ENCODE measurements around the gene MTAP.

DNA sequence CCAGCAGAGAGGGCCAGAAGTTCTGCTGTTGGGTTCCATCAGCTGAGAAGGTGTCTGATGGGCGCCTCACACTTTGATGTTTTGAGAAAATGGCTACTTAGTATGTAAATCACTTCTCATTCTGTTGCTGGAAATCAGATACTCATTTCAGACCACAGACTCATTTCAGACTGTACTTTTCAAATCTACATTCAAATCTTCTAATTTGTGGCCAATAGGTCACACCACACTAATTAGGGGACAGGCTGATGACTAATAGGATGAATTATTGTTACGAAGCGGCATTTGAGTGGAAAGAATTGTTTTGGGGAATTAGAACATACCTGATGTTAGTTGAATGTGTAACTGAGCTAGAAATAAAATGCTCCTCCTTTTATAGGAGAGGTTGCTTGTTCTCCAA, 13.2 kb downstream of the MTAP start:
- no peak for TF ChIP-seq POLR2A (IDR thresholded peaks at IDR 0.05)
- TF ChIP-seq, protein P1, sequence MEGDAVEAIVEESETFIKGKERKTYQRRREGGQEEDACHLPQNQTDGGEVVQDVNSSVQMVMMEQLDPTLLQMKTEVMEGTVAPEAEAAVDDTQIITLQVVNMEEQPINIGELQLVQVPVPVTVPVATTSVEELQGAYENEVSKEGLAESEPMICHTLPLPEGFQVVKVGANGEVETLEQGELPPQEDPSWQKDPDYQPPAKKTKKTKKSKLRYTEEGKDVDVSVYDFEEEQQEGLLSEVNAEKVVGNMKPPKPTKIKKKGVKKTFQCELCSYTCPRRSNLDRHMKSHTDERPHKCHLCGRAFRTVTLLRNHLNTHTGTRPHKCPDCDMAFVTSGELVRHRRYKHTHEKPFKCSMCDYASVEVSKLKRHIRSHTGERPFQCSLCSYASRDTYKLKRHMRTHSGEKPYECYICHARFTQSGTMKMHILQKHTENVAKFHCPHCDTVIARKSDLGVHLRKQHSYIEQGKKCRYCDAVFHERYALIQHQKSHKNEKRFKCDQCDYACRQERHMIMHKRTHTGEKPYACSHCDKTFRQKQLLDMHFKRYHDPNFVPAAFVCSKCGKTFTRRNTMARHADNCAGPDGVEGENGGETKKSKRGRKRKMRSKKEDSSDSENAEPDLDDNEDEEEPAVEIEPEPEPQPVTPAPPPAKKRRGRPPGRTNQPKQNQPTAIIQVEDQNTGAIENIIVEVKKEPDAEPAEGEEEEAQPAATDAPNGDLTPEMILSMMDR (IDR thresholded peaks at IDR 0.05), result no peak
